Measurements from ENCODE around the gene IZUMO4.
"Not testable (repeated sequence)": the region's sequence is repeated elsewhere in the genome, so short reads cannot be mapped to it uniquely, and the experiment has no call there.

IZUMO4 gene

GRCh38 chr19:2121416-2122051 is 24.8 kb downstream of the IZUMO4 start:
- Histone ChIP-seq H3K27ac (ENCODE audit: low read depth, low read length) (no peak overlapping the region), H3K36me3 (ENCODE audit: control insufficient read depth, insufficient read depth, low read length) (peaks cover 91% of the 10 kb centered on the region), H3K9me3 (ENCODE audit: control insufficient read depth, insufficient read depth, low read length) (no peaks in the 10 kb centered on the region), H3K4me3 (ENCODE audit: low read depth, low read length) (no peak overlapping the region), H3K27me3 (ENCODE audit: control insufficient read depth, insufficient read depth, low read length) (no peaks in the 10 kb centered on the region), H3K4me1 (ENCODE audit: control insufficient read depth, insufficient read depth, low read length) (no peaks in the 10 kb centered on the region), H3K9ac (ENCODE audit: low read depth, low read length) (no peak overlapping the region)

GRCh38 chr19:2122251-2122650 is 25.5 kb downstream of the IZUMO4 start:
- H3K27ac ChIP-seq (ENCODE audit: low read depth, low read length): no peak overlapping the region
- H3K27me3 ChIP-seq (ENCODE audit: control insufficient read depth, insufficient read depth, low read length): no peaks in the 10 kb centered on the region
- H3K36me3 ChIP-seq (ENCODE audit: control insufficient read depth, insufficient read depth, low read length): peaks cover 91% of the 10 kb centered on the region
- H3K4me1 ChIP-seq (ENCODE audit: control insufficient read depth, insufficient read depth, low read length): no peaks in the 10 kb centered on the region
- no peak overlapping the region for H3K9ac ChIP-seq (ENCODE audit: low read depth, low read length)
- no peak overlapping the region for H3K4me3 ChIP-seq (ENCODE audit: low read depth, low read length)
- H3K9me3 ChIP-seq (ENCODE audit: control insufficient read depth, insufficient read depth, low read length): no peaks in the 10 kb centered on the region

- Histone ChIP-seq H3K36me3 (ENCODE audit: control insufficient read depth, insufficient read depth, low read length) (peaks cover 91% of the 10 kb centered on the region), H3K27me3 (ENCODE audit: control insufficient read depth, insufficient read depth, low read length) (no peaks in the 10 kb centered on the region), H3K4me3 (ENCODE audit: low read depth, low read length) (no peak overlapping the region), H3K9ac (ENCODE audit: low read depth, low read length) (no peak overlapping the region), H3K9me3 (ENCODE audit: control insufficient read depth, insufficient read depth, low read length) (no peaks in the 10 kb centered on the region), H3K4me1 (ENCODE audit: control insufficient read depth, insufficient read depth, low read length) (no peaks in the 10 kb centered on the region), H3K27ac (ENCODE audit: low read depth, low read length) (no peak overlapping the region)
Measured at GRCh38 chr19:2122982-2123381, 26.3 kb downstream of the IZUMO4 start.

- Histone ChIP-seq H3K27me3 (ENCODE audit: control insufficient read depth, insufficient read depth, low read length) (no peaks in the 10 kb centered on the region), H3K4me3 (ENCODE audit: low read depth, low read length) (no peak overlapping the region), H3K4me1 (ENCODE audit: control insufficient read depth, insufficient read depth, low read length) (no peaks in the 10 kb centered on the region), H3K9ac (ENCODE audit: low read depth, low read length) (no peak overlapping the region), H3K9me3 (ENCODE audit: control insufficient read depth, insufficient read depth, low read length) (no peaks in the 10 kb centered on the region), H3K27ac (ENCODE audit: low read depth, low read length) (no peak overlapping the region), H3K36me3 (ENCODE audit: control insufficient read depth, insufficient read depth, low read length) (peaks cover 84% of the 10 kb centered on the region)
Measured at GRCh38 chr19:2123682-2124387, 27.1 kb downstream of the IZUMO4 start.

DNA sequence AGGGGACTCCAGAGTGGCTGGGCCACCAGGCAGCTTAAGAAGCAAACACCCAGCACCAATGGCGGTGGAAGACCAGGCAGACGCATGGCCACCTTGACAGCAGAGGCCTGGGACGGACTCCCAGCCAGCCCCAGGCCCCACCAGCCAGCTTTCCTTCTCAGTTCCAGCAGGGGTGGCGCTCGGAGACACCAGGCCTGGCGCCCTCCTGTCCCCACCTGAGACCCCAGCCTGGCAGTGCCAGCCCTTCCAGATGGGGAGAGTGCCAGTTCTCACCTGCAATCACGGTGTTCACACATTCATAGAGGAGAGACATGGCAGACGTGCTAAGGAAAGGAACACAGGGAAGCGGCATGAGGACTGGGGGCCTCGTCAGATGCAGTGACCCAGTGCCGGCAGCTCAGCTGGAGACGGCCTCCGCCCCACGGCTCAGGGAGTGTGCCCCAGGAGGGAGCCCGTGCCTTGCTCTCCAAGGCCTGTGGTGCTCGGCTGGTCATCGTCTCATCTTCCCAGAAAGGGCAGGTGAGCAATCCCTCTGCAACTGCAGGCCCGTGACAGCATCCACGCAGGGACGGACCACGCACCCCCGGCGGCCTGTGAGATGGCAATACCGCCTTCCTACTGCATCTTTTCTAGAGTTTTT is 30.3 kb downstream of the IZUMO4 start:
- no peak overlapping the region for H3K9ac ChIP-seq (ENCODE audit: low read depth, low read length)
- H3K27ac ChIP-seq (ENCODE audit: low read depth, low read length): no peak overlapping the region
- no peaks in the 10 kb centered on the region for H3K27me3 ChIP-seq (ENCODE audit: control insufficient read depth, insufficient read depth, low read length)
- H3K4me1 ChIP-seq (ENCODE audit: control insufficient read depth, insufficient read depth, low read length): no peaks in the 10 kb centered on the region
- H3K4me3 ChIP-seq (ENCODE audit: low read depth, low read length): no peak overlapping the region
- no peaks in the 10 kb centered on the region for H3K9me3 ChIP-seq (ENCODE audit: control insufficient read depth, insufficient read depth, low read length)
- peaks cover 88% of the 10 kb centered on the region for H3K36me3 ChIP-seq (ENCODE audit: control insufficient read depth, insufficient read depth, low read length)

GRCh38 chr19:2127758-2128157 is 31.0 kb downstream of the IZUMO4 start:
- Histone ChIP-seq H3K27ac (ENCODE audit: low read depth, low read length) (no peak overlapping the region), H3K4me3 (ENCODE audit: low read depth, low read length) (no peak overlapping the region), H3K27me3 (ENCODE audit: control insufficient read depth, insufficient read depth, low read length) (no peaks in the 10 kb centered on the region), H3K4me1 (ENCODE audit: control insufficient read depth, insufficient read depth, low read length) (no peaks in the 10 kb centered on the region), H3K9me3 (ENCODE audit: control insufficient read depth, insufficient read depth, low read length) (no peaks in the 10 kb centered on the region), H3K36me3 (ENCODE audit: control insufficient read depth, insufficient read depth, low read length) (peaks cover 88% of the 10 kb centered on the region), H3K9ac (ENCODE audit: low read depth, low read length) (no peak overlapping the region)

DNA sequence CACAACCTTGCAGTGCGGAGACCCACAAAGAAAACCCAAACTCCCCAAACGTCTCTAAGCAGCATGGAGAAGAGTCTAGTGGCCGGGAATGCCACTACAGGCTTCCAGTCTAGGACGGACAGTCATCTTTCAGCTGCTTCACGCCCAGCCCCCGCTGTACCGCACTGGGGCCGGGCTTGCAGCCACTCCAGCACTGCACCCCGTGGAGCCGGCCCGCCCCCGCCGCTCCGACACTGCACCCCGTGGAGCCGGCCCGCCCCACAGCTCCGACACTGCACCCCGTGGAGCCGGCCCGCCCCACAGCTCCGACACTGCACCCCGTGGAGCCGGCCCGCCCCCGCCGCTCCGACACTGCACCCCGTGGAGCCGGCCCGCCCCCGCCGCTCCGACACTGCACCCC is 31.5 kb downstream of the IZUMO4 start:
- not testable (repeated sequence) for H3K27ac ChIP-seq (ENCODE audit: low read depth, low read length); H3K9me3 ChIP-seq (ENCODE audit: control insufficient read depth, insufficient read depth, low read length); H3K4me1 ChIP-seq (ENCODE audit: control insufficient read depth, insufficient read depth, low read length); H3K4me3 ChIP-seq (ENCODE audit: low read depth, low read length); H3K27me3 ChIP-seq (ENCODE audit: control insufficient read depth, insufficient read depth, low read length); H3K9ac ChIP-seq (ENCODE audit: low read depth, low read length)
- H3K36me3 ChIP-seq (ENCODE audit: control insufficient read depth, insufficient read depth, low read length): peaks cover 88% of the 10 kb centered on the region

- Histone ChIP-seq H3K9ac (ENCODE audit: low read depth, low read length) (no peak overlapping the region), H3K4me3 (ENCODE audit: low read depth, low read length) (no peak overlapping the region), H3K9me3 (ENCODE audit: control insufficient read depth, insufficient read depth, low read length) (no peaks in the 10 kb centered on the region), H3K4me1 (ENCODE audit: control insufficient read depth, insufficient read depth, low read length) (no peaks in the 10 kb centered on the region), H3K36me3 (ENCODE audit: control insufficient read depth, insufficient read depth, low read length) (peaks cover 82% of the 10 kb centered on the region), H3K27me3 (ENCODE audit: control insufficient read depth, insufficient read depth, low read length) (no peaks in the 10 kb centered on the region), H3K27ac (ENCODE audit: low read depth, low read length) (no peak overlapping the region)
Measured at GRCh38 chr19:2129022-2129421, 32.3 kb downstream of the IZUMO4 start.

DNA sequence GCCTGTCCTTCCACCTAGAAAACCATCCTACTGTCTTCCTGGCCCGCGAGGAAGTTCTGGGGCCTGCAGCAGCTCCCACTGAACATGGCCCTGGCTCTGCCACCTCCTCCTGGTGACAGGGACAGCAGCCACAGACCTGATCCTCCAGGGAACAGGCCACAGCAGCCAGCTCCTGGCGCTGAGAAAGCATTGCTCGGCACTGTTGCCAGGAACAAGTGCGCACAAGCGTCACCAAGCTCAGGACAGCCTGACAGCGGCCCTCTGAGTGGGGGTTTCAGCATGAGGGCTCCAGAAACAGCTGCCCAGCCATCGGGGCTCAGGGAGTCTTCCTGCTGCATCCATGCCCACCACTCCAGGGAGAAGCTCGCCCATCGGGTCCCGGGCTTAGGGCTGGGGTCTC is 32.8 kb downstream of the IZUMO4 start:
- Histone ChIP-seq H3K9ac (ENCODE audit: low read depth, low read length) (no peak overlapping the region), H3K4me1 (ENCODE audit: control insufficient read depth, insufficient read depth, low read length) (no peaks in the 10 kb centered on the region), H3K4me3 (ENCODE audit: low read depth, low read length) (no peak overlapping the region), H3K27ac (ENCODE audit: low read depth, low read length) (no peak overlapping the region), H3K9me3 (ENCODE audit: control insufficient read depth, insufficient read depth, low read length) (no peaks in the 10 kb centered on the region), H3K27me3 (ENCODE audit: control insufficient read depth, insufficient read depth, low read length) (no peaks in the 10 kb centered on the region), H3K36me3 (ENCODE audit: control insufficient read depth, insufficient read depth, low read length) (peaks cover 77% of the 10 kb centered on the region)

- Histone ChIP-seq H3K9ac (ENCODE audit: low read depth, low read length) (no peak overlapping the region), H3K4me3 (ENCODE audit: low read depth, low read length) (no peak overlapping the region), H3K4me1 (ENCODE audit: control insufficient read depth, insufficient read depth, low read length) (no peaks in the 10 kb centered on the region), H3K9me3 (ENCODE audit: control insufficient read depth, insufficient read depth, low read length) (no peaks in the 10 kb centered on the region), H3K27me3 (ENCODE audit: control insufficient read depth, insufficient read depth, low read length) (no peaks in the 10 kb centered on the region), H3K36me3 (ENCODE audit: control insufficient read depth, insufficient read depth, low read length) (peaks cover 73% of the 10 kb centered on the region), H3K27ac (ENCODE audit: low read depth, low read length) (no peak overlapping the region)
Measured at GRCh38 chr19:2129892-2130770, 33.4 kb downstream of the IZUMO4 start.
